NCI-H1436 treated with DMSO at 0.1 percent for 48 hours (cell line): Measurements from ENCODE around the gene ANGEL1.

Experiments
- DNase-seq: peaks from one replicate; lab custom pipeline; 2025; lab: John Stamatoyannopoulos, UW

Gene ANGEL1

GRCh38 chr14:76814726-76815645, 2.3 kb upstream of the ANGEL1 start:
- no peak for DNase-seq

DNA sequence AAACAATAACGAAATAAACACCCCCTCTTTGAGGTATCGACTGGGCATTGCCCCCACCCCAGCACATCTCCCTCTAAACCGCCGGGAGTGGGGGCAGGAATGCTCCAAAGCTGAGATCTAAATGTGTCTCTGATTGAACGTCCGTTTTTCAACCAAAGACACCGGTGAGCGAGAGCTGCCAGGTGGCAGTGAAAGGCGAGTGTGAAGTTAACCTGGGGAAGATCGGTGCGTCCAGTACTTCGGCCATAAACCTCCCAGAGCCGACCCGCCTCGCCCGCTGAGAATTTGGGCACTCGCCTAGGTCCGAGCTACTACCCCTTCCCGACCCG, 625 bp downstream of the ANGEL1 start:
- DNase-seq = no peak

GRCh38 chr14:76811561-76811960, 1.1 kb downstream of the ANGEL1 start:
- no peak for DNase-seq

DNA sequence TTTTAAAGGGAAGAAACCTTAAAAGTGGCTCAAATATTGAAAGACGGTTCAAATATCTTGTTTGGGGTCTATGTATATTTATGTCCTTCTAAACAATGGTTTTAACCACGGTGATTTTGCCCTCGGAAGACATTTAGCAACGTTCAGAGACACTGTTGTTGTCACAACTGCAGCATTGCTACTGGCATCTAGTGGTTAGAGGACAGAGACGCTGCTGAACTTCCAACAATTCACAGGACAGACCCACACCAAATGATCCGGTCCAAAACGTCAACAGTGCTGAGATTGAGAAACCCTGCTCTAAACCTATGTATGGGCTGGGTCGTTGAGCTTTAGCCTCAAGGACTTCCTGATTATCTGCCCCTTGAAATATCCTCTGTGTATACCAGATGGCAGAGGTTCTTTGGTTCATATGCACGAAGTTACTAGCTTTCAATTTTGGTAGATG, 1.7 kb downstream of the ANGEL1 start:
- DNase-seq = no peak

DNA sequence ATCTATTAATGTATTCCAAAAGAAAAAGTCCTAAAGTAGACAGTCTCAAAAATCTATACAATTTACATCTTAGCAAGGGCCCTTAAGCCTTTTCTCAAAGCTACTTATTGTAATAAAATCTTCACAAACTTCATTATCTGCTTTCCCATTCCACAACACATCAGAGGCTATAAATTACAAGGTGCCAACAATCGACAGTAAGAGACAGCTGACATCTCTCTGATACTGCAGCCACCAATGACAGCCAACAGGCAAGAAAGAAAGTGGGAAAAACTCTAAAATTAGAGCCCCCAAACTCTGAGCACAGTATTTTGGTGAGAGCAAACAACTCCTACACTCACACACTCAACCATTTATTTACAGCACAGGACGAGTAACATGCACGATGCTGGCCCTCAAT, 2.2 kb downstream of the ANGEL1 start:
- no peak for DNase-seq

DNA sequence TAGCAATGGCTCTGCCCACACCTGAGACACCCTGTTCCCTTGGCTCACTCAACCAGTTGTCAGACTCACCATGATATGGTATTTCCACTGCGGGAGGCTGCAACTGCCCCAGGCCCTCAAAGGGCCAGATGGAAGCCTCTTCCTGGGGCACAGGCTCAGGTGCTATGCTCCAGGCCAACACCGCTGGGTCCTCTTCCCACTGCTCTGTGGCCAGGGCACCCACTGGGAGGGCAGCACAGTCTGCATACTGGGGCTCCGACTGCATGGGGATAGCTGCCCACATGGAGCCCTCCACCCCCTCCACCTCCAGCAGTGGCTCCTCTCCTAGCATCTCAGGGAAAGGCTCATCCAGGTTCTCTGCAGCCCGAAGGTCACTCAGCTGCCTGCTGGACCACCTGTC, 3.7 kb downstream of the ANGEL1 start:
- no peak for DNase-seq

DNA sequence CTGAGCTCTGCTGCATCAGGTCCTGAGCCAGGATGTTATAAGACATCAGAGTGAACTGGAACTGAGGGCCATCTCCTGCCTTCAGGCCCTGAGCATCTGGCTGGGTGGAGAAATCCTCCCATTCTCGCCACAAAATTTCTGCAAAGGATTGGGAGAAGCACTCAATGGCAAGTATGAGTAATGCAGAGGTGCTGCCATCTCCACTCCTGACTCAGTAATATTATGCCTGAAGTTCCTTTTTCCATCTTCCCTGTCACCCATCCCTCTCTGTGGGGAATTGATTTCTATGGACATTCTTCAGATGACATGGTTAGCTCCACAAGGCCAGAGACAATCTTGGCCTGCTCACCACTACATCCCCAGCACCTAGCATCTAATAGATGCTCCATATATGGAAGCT, 4.7 kb downstream of the ANGEL1 start:
- no peak for DNase-seq

DNA sequence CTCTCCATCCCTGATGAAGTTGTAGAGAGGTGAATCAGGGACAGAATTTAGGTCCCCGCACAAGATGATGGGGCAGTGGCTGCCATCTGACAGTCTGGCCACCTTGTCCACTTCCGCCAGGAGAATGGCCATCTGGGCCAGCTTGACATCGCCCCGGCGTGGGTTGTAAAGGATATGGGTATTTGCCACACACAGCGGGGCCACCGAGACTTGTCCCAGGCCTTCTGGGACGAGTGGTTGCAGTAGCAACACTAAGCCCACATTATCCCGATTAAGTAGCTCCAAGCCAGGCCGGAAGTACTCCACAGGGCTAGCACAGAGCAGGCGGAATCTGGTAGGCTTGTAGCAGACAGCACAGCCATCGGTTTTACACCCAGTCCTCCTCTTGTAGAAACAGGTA, 6.2 kb downstream of the ANGEL1 start:
- DNase-seq = no peak

- DNase-seq = no peak
Measured at GRCh38 chr14:76793956-76794355, 18.7 kb downstream of the ANGEL1 start.

GRCh38 chr14:76793324-76793723, 19.4 kb downstream of the ANGEL1 start:
- DNase-seq = no peak

GRCh38 chr14:76792422-76792821, 20.3 kb downstream of the ANGEL1 start:
- DNase-seq = no peak

DNA sequence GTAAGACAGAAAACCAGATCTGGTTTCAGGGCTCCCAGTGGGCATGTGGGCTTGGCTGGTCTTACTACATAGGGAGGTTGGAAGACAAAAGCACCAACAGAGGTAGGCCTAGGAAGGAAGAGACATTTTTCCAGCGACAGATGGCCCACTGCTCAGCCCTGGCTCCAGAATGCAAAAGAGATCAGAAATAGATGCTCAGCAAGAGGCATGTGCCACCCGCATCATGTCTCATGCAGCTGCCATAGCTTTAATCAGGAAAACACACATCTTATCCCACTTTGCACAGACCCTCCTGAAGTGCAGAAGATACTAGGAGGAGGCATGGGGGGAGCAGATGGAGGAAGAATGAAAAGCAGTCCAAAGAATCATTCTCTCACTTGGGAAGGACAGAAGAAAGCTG, 26.1 kb downstream of the ANGEL1 start:
- DNase-seq = no peak

- peak; percentile 51 for DNase-seq
Measured at GRCh38 chr14:76784881-76785280, 27.8 kb downstream of the ANGEL1 start.

DNA sequence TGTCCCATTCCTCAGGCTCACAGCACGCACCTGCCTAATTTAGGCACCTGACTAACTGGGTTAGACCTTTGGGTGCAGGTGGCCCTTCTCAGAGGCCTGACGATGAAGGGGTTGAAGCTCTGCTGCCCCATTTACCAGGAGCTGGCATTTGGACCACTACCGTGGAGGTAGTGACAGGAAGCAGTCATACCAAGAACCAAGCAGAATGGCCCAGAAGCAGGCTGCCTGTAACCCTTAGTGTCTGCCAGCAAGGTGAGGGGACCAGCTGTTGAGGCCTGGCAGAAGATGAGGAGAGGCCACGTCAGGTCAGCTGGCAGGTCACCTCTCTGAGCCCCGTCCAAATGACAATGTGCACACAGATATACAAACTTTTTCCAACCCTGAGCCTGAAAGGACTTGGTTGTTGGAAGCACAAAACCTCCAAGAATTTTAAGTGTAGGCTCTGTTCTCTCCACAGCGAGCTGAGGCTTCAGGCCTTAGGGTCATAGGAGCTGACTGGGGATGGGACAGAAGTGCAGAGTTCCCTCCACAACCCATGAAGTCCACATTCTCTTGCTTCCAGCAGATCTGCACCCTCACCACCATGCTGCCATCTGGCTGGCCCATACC, 28.3 kb downstream of the ANGEL1 start:
- DNase-seq = no peak

DNA sequence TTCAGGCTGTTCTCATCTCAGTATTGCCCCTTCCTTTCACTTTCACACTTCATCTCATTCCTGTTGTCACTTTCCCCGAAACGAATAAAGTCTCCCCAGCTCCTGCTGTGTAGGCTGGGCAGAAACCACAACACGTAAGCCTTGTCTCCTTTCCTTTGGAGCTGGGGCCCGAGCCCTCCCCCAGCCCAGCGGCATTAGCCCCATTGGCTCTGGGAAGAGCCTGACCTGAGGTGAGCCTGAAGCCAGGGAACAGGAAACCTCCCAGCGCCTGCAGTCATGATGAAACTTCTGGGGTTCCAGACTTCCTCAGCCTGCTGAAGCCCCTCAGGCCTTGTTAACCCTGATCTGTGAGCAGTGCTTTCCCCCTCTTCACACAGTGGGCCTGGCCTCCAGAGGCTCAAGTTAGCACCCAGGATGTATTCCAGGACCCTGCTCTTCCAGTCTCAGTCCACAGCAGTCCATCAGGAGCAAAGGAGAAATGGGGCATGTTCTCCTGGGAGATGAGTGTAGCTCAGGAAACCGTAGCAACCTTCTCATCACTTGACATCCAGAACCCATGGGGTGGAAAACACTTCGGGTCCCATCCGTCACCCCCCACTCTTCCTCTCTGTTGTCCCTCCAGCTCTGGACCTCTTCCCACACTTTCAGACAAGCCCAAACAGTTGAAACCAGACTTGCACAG, 29.7 kb downstream of the ANGEL1 start:
- DNase-seq = no peak

- no peak for DNase-seq
Measured at GRCh38 chr14:76782115-76782884, 30.4 kb downstream of the ANGEL1 start.

DNA sequence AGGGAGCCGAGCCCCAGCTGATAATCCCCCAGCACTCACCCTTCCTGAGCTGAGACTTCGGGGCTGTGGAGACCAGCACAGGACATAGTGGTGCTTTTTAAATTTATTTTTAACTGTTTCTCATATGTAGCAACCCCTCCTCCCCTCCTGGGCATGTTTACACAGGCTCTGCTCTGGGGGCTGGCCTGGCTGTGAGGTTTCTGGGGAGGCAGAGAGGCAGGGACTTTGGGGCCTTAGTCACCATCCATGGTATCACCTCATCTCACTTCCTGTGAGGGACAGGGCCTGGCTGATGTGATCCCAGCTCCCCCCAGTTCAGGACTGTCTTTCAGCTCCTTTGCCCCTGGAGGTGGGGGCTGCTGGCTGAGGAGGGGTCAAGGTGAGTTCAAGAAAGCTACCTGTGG, 31.0 kb downstream of the ANGEL1 start:
- DNase-seq = no peak

GRCh38 chr14:76780875-76781647, 31.6 kb downstream of the ANGEL1 start:
- no peak for DNase-seq

GRCh38 chr14:76780360-76780759, 32.3 kb downstream of the ANGEL1 start:
- no peak for DNase-seq

- DNase-seq = no peak
Measured at GRCh38 chr14:76780058-76780345, 32.7 kb downstream of the ANGEL1 start.

DNA sequence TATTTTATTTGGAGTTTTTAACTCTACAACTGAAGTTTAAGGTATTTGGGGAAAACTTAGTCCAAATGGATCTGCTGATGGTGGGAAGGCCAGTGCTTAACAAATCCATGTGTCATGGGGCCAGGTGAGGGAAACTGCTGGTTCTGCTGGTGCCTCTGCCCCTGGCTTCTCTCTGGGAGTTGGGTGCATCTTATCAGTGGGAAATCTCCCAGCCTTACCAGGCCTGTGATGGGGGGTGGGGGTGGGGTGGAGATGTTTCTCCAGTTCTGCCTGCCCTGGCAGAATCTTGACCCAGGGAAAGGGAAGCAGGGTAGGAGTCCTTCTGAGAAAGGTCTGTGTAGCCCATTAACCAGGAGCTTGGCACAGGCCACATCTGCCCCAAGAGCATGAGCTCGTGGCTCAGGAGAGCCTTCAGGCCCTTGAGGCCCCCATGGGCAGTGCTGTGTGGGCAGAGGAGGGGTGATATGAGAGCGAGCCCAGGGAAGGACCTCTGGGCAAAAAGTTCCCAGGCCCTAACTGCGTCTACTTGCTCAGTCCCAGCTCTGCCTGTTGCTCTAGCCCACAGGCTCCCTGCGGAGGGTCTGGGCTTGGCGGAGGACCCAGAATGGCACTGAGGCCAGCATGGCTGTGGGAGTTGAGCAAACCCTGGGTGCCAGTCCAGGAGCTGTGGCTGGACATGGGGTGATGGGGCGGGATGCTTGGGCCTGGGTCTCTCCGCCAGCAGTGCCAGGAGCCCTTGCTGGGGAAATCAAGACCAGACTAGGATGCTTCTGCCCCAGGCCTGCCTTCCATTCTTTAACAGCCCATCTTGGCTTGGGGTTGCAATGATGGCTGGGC, 33.2 kb downstream of the ANGEL1 start:
- DNase-seq = no peak
